Nephron (organoid): Measurements from ENCODE around the gene NDUFS8.

Experiments
- H3K27ac Mint-ChIP-seq, 3 experiments: 2 replicates each; pipeline ENCODE4 v1.8.0; 2020; ENCODE audit warnings: mixed read lengths in 3 of 3, mild to moderate bottlenecking in 2 of 3, moderate library complexity in 1 of 3
- H3K27me3 Mint-ChIP-seq: 2 replicates; pipeline ENCODE4 v1.8.0; 2021; ENCODE audit warnings: low read depth, mild to moderate bottlenecking, moderate library complexity, mixed read lengths
- H3K36me3 Mint-ChIP-seq: 2 replicates; pipeline ENCODE4 v1.8.0; 2020; ENCODE audit warnings: low read depth, mixed read lengths
- H3K4me1 Mint-ChIP-seq: 2 replicates; pipeline ENCODE4 v1.8.0; 2020; ENCODE audit warnings: mixed read lengths
- H3K4me3 Mint-ChIP-seq, 3 experiments: 2 replicates each; pipeline ENCODE4 v1.8.0; 2020; ENCODE audit warnings: mild to moderate bottlenecking in 3 of 3, mixed read lengths in 3 of 3, moderate library complexity in 2 of 3
- H3K9me3 Mint-ChIP-seq: 2 replicates; pipeline ENCODE4 v1.8.0; 2020; ENCODE audit warnings: mixed read lengths
- TF ChIP-seq, protein P1 (sequence below), 3 experiments: fragments of 200-600 bp; sonication (generic); IDR thresholded peaks; one replicate each; pipeline ENCODE4 v1.5.0; 2021; ENCODE audit warnings: antibody characterized with exemption in 3 of 3; ENCODE audit not compliant: unreplicated experiment in 3 of 3

NDUFS8 gene

DNA sequence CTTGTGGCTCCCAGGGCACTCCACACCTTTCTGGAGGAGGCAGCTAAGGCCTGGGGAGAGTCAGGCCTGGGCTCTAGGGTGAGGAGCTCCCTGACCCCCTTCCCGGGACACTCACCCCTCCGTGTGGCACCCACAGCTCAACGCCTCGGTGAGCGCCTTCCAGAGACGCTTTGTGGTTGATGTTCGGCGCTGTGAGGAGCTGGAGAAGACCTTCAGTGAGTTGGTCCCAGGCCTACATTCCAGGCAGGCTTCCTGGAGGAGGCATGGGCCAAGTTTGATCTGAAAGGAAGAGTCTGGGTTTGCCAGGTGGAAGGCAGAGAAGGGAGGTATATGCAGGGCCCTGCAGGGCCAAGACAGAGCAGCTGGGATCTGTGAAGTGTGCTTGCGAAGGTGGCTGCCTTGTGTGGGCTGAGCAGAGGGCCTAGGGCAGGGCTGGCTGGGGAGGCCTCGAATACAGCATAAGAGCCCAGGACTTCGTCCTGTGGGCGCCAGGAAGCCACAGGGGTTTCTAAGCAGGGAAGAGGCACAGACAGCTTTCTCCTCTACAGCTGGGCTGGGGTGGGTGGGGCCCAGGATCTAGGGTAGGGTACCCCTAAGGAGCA is 11.2 kb downstream of the NDUFS8 start:
- TF ChIP-seq, protein P1, sequence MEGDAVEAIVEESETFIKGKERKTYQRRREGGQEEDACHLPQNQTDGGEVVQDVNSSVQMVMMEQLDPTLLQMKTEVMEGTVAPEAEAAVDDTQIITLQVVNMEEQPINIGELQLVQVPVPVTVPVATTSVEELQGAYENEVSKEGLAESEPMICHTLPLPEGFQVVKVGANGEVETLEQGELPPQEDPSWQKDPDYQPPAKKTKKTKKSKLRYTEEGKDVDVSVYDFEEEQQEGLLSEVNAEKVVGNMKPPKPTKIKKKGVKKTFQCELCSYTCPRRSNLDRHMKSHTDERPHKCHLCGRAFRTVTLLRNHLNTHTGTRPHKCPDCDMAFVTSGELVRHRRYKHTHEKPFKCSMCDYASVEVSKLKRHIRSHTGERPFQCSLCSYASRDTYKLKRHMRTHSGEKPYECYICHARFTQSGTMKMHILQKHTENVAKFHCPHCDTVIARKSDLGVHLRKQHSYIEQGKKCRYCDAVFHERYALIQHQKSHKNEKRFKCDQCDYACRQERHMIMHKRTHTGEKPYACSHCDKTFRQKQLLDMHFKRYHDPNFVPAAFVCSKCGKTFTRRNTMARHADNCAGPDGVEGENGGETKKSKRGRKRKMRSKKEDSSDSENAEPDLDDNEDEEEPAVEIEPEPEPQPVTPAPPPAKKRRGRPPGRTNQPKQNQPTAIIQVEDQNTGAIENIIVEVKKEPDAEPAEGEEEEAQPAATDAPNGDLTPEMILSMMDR (IDR thresholded peaks at IDR 0.05; ENCODE audit: unreplicated experiment in 3 of 3) = no peak
- no peaks in the 10 kb centered on the region for H3K9me3 Mint-ChIP-seq
- H3K4me3 Mint-ChIP-seq = peak overlapping the region in 1 of 3 experiments; percentile 32
- no peaks in the 10 kb centered on the region for H3K36me3 Mint-ChIP-seq
- peak overlapping the region in 2 of 3 experiments; percentile 27 to 67 for H3K27ac Mint-ChIP-seq
- H3K27me3 Mint-ChIP-seq = no peaks in the 10 kb centered on the region
- peaks cover 12% of the 10 kb centered on the region for H3K4me1 Mint-ChIP-seq

DNA sequence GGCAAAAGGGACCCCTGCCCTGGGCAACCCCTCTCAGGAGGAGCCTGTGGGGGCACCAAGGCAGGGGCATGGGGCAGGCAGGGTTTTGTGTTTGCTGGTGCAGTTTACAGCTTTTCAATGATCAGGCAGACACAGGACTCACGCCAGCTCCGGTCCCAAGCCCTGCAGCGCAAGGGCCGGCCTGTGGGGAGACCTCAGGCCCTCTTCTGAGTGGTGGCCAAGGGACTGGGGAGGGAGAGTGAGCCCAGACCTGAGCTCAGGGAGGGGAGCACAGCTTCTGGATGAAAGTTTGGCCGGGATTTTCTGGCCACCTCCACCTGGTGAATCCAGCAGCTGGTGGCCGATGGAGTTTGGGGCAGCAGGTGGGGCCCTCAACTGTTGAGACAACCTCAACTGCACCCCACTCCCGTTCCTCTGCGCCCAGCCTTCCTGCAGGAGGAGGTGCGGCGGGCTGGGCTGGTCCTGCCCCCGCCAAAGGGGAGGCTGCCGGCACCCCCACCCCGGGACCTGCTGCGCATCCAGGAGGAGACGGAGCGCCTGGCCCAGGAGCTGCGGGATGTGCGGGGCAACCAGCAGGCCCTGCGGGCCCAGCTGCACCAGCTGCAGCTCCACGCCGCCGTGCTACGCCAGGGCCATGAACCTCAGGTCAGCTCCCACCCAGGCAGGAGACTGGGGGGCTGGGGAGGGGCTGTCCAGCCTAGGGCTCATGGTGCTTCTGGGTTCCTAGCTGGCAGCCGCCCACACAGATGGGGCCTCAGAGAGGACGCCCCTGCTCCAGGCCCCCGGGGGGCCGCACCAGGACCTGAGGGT is 11.9 kb downstream of the NDUFS8 start:
- peak overlapping the region in 1 of 3 experiments; percentile 67 for H3K27ac Mint-ChIP-seq
- TF ChIP-seq, protein P1 (IDR thresholded peaks at IDR 0.05; ENCODE audit: unreplicated experiment in 3 of 3) = no peak
- H3K4me1 Mint-ChIP-seq = peaks cover 12% of the 10 kb centered on the region
- H3K36me3 Mint-ChIP-seq = no peaks in the 10 kb centered on the region
- no peak overlapping the region for H3K4me3 Mint-ChIP-seq
- H3K9me3 Mint-ChIP-seq = no peaks in the 10 kb centered on the region
- H3K27me3 Mint-ChIP-seq = no peaks in the 10 kb centered on the region

DNA sequence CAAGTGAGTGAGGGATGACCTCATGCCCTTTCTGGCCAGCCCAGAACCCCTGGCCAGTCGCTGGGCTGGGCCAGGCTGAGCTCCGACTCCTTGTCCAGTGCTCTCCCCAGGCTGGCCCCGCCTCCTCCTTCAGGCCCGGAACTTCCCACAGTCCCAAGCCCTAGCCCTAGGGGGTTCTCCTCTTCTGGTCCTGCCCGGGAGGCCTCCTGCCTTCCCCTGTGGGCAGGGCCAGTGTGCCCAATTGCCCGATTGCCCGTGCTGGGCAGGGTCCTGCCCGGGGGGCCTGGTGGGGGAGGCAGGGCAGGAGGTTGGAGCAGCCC is 12.5 kb downstream of the NDUFS8 start:
- no peak overlapping the region for H3K4me3 Mint-ChIP-seq
- no peak overlapping the region for H3K27ac Mint-ChIP-seq
- no peaks in the 10 kb centered on the region for H3K36me3 Mint-ChIP-seq
- TF ChIP-seq, protein P1 (IDR thresholded peaks at IDR 0.05; ENCODE audit: unreplicated experiment in 3 of 3) = no peak
- H3K9me3 Mint-ChIP-seq = no peaks in the 10 kb centered on the region
- H3K4me1 Mint-ChIP-seq = peaks cover 12% of the 10 kb centered on the region
- H3K27me3 Mint-ChIP-seq = no peaks in the 10 kb centered on the region

DNA sequence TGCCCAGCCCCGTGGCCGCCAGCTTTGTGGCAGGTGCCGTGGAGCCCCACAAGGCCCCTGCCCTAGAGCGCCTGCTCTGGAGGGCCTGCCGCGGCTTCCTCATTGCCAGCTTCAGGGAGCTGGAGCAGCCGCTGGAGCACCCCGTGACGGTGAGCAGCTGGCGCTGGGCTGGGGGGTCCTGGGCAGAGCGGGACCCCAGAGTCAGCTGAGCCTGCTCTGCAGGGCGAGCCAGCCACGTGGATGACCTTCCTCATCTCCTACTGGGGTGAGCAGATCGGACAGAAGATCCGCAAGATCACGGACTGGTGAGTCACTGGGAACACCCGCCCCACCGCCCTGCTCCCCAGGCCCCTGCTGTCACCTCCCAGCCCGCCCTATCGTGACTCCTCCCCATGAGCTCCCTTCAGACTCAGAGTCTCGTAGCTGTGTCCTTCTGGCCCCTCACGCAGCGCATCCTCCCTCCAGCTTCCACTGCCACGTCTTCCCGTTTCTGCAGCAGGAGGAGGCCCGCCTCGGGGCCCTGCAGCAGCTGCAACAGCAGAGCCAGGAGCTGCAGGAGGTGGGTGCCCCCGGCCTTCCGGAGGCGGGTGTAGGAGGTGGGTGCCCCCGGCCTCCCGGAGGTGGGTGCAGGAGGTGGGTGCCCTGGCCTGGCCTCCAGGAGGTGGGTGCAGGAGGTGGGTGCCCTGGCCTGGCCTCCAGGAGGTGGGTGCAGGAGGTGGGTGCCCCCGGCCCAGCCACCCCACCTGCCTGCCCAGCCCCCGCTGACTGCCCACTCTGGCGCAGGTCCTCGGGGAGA is 13.1 kb downstream of the NDUFS8 start:
- Mint-ChIP-seq H3K4me3 (no peak overlapping the region), H3K4me1 (peaks cover 12% of the 10 kb centered on the region)

DNA sequence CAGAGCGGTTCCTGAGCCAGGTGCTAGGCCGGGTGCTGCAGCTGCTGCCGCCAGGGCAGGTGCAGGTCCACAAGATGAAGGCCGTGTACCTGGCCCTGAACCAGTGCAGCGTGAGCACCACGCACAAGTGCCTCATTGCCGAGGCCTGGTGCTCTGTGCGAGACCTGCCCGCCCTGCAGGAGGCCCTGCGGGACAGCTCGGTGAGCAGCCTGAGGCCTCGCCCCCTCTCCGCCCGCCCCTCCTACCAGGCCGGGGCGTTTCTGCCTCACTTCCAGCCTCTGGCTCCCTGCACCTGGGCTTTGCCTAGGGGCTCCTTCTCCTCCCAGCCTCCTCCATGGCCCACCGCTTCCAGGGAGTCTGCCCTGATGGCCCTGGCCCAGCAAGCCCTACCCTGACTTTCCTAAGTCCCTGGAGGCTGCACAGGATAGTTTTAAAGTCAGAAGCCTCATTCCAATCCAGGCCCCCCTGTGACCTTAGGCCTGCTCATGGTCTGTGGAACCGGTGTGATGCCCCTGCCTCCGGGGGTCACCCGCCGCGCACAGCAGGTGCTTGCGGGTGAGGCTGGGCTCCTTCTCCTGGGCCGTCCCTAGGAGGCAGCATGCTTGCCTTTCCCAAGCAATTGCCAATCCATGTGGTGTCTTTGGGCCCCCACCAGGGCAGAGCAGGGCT is 13.8 kb downstream of the NDUFS8 start:
- no peaks in the 10 kb centered on the region for H3K27me3 Mint-ChIP-seq
- H3K36me3 Mint-ChIP-seq = no peaks in the 10 kb centered on the region
- H3K4me3 Mint-ChIP-seq = no peak overlapping the region
- H3K27ac Mint-ChIP-seq = no peak overlapping the region
- H3K4me1 Mint-ChIP-seq = peaks cover 12% of the 10 kb centered on the region
- TF ChIP-seq, protein P1 (IDR thresholded peaks at IDR 0.05; ENCODE audit: unreplicated experiment in 3 of 3) = no peak
- H3K9me3 Mint-ChIP-seq = no peaks in the 10 kb centered on the region

More for the DNA sequence above, 13.1 kb downstream of the NDUFS8 start:
- Mint-ChIP-seq H3K9me3 (no peaks in the 10 kb centered on the region), H3K27ac (peak overlapping the region in 2 of 3 experiments; percentile 58 to 83), H3K27me3 (no peaks in the 10 kb centered on the region), H3K36me3 (no peaks in the 10 kb centered on the region)
- TF ChIP-seq, protein P1 (IDR thresholded peaks at IDR 0.05; ENCODE audit: unreplicated experiment in 3 of 3) = no peak
